Suprapubic skin (tissue), 4 donors: ENCODE data around the gene TMEM175. TPM values are rescaled to one million over a fixed set of nuclear protein-coding genes. Genes with fewer than 3 reads are reported as not detected.

Source experiments
- DNase-seq, 2 donors: peaks; one replicate each; pipeline ENCODE4 v3.0.0-alpha.2; 2019; ENCODE audit warnings: low spot score in 2 of 2
- H3K27ac ChIP-seq: fragments of 200-600 bp; sonication (generic); one replicate; pipeline ENCODE4 v1.5.1; 2019
- H3K27me3 ChIP-seq: fragments of 200-600 bp; sonication (generic); one replicate; pipeline ENCODE4 v1.5.1; 2019
- H3K36me3 ChIP-seq: fragments of 200-600 bp; sonication (generic); one replicate; pipeline ENCODE4 v1.5.1; 2019
- H3K4me1 ChIP-seq: fragments of 200-600 bp; sonication (generic); one replicate; pipeline ENCODE4 v1.5.1; 2019
- H3K4me3 ChIP-seq: fragments of 200-600 bp; sonication (generic); one replicate; pipeline ENCODE4 v1.5.1; 2019; ENCODE audit warnings: mild to moderate bottlenecking
- H3K9me3 ChIP-seq: fragments of 200-600 bp; sonication (generic); one replicate; pipeline ENCODE4 v1.5.1; 2019
- CTCF ChIP-seq, 2 donors: fragments of 200-600 bp in 1 of 2; fragments of 450-650 bp in 1 of 2; sonication (generic) in 1 of 2; IDR thresholded peaks; one replicate each; pipeline ENCODE4 v1.5.1; 2016 to 2019; ENCODE audit warnings: antibody characterized with exemption in 2 of 2, mild to moderate bottlenecking in 1 of 2, moderate library complexity in 1 of 2
- EP300 ChIP-seq: sonication (generic); formaldehyde crosslinking; IDR thresholded peaks from one replicate; pipeline ENCODE4 v1.6.1; 2017; ENCODE audit warnings: antibody characterized with exemption
- POLR2A ChIP-seq, 2 donors: fragments of 450-650 bp; IDR thresholded peaks; one replicate each; pipeline ENCODE4 v1.6.1; 2017; ENCODE audit warnings: antibody characterized with exemption in 2 of 2, mild to moderate bottlenecking in 2 of 2, moderate library complexity in 2 of 2
- POLR2AphosphoS5 ChIP-seq, 3 donors: sonication (generic); formaldehyde crosslinking; IDR thresholded peaks; one replicate each; pipeline ENCODE4 v1.6.1; 2017; ENCODE audit warnings: antibody characterized with exemption in 3 of 3
- WGBS: methylation state at CpG from one replicate; pipeline ENCODE4 v1.1.5; 2018; 5-methylcytosine and 5-hydroxymethylcytosine counted together
- total RNA-seq, 4 donors: library from RNA; depleted of rRNA; stranded (reverse); fragments of >200 nt; gene quantifications; one replicate each; pipeline ENCODE4 v1.1.0, GENCODE V29; 2016

TMEM175 gene
- total RNA-seq, 4 donors from 2014 or later = 41.1 to 98.3 (median 65.3) TPM

DNA sequence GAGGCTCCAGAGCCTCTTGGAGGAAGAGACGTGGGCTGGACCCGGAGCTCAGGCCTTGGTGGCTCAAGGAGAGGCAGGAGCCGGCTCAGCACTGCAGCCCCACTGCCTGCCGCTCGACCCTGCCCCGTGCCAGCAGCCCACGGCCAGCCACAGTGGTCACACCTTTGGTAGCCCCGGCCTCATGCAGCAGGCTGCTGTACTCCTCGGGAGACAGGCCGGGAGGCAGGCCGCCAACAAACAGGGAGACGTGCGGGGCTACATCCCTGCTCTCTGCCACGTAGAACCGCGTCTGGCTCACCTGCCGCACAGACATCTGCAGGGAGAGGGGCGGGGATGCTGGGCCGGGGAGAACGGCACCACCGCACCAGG is 33.5 kb downstream of the TMEM175 start:
- Histone ChIP-seq H3K27me3 (no peaks in the 10 kb centered on the region), H3K4me3 (no peak overlapping the region), H3K4me1 (peaks cover 22% of the 10 kb centered on the region), H3K27ac (no peak overlapping the region), H3K36me3 (peaks cover 42% of the 10 kb centered on the region), H3K9me3 (no peaks in the 10 kb centered on the region)
- DNase-seq = no peak
- TF ChIP-seq POLR2AphosphoS5 (IDR thresholded peaks at IDR 0.05) = no peak
- WGBS = 91% methylated on average over 11 of the region's 21 CpGs

DNA sequence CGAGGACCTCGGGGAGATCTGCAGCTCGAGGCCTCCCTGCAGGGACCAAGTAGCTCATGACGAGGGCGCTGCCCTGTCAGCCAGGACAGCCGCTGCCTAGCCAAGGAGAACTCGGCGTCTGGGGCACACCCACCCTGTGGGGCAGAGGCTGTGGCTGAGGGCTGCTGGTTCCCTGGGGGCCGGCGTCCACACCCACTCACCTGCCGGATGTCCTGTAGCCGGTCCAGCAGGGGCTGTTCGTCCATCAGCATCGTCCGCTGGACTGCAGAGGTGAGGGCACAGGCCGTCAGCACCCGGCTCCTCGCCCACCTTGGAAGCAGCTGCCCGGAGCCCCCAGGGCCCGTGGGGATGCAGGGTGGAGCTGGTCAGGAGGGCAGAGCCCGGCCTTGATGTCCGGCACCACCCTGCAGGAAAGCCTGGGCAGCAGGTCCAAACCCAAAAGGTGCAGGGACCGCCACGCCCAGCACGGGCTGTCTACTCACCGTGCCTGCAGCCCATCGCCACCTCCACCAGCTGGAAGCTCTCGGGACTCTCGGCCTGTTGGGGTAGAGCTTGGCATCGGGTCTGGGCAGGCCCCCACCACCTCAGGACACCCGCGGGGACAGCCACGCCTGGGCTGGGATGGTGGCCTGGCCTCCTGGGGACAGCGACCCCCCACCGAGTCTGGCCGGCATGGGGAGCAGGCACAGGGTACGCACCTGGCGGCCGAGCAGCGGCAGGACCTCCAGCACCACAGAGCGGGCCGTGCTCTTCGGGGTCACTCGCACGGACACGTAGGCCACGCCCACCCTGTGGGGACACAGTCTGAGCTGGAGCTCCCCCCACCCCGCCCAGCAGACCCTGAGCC is 34.2 kb downstream of the TMEM175 start:
- WGBS = 94% methylated on average over 8 of the region's 48 CpGs
- no peak overlapping the region for H3K4me3 ChIP-seq
- DNase-seq = no peak
- H3K27me3 ChIP-seq = no peaks in the 10 kb centered on the region
- H3K27ac ChIP-seq = no peak overlapping the region
- peaks cover 24% of the 10 kb centered on the region for H3K4me1 ChIP-seq
- H3K36me3 ChIP-seq = peaks cover 37% of the 10 kb centered on the region
- TF ChIP-seq EP300 (no peak), CTCF (IDR thresholded peaks at IDR 0.05) (no peak), POLR2A (IDR thresholded peaks at IDR 0.05) (no peak), POLR2AphosphoS5 (IDR thresholded peaks at IDR 0.05) (no peak)
- no peaks in the 10 kb centered on the region for H3K9me3 ChIP-seq

GRCh38 chr4:967113-968104 is 35.1 kb downstream of the TMEM175 start:
- Histone ChIP-seq H3K4me3 (no peak overlapping the region), H3K27ac (no peak overlapping the region), H3K9me3 (no peaks in the 10 kb centered on the region), H3K36me3 (peaks cover 28% of the 10 kb centered on the region), H3K27me3 (no peaks in the 10 kb centered on the region), H3K4me1 (peaks cover 25% of the 10 kb centered on the region)
- no peak for DNase-seq
- 59% methylated on average over 14 of the region's 76 CpGs for WGBS
- TF ChIP-seq POLR2AphosphoS5 (IDR thresholded peaks at IDR 0.05) (no peak), CTCF (IDR thresholded peaks at IDR 0.05) (no peak), POLR2A (IDR thresholded peaks at IDR 0.05) (no peak), EP300 (no peak)

GRCh38 chr4:968221-968620 is 36.0 kb downstream of the TMEM175 start:
- no CpG with 5 or more reads among the region's 24 CpGs for WGBS
- H3K9me3 ChIP-seq = no peaks in the 10 kb centered on the region
- H3K4me3 ChIP-seq = no peak overlapping the region
- H3K27ac ChIP-seq = no peak overlapping the region
- TF ChIP-seq POLR2AphosphoS5 (IDR thresholded peaks at IDR 0.05) (no peak), EP300 (no peak)
- H3K27me3 ChIP-seq = no peaks in the 10 kb centered on the region
- peaks cover 25% of the 10 kb centered on the region for H3K36me3 ChIP-seq
- no peak for DNase-seq
- peaks cover 29% of the 10 kb centered on the region for H3K4me1 ChIP-seq

DNA sequence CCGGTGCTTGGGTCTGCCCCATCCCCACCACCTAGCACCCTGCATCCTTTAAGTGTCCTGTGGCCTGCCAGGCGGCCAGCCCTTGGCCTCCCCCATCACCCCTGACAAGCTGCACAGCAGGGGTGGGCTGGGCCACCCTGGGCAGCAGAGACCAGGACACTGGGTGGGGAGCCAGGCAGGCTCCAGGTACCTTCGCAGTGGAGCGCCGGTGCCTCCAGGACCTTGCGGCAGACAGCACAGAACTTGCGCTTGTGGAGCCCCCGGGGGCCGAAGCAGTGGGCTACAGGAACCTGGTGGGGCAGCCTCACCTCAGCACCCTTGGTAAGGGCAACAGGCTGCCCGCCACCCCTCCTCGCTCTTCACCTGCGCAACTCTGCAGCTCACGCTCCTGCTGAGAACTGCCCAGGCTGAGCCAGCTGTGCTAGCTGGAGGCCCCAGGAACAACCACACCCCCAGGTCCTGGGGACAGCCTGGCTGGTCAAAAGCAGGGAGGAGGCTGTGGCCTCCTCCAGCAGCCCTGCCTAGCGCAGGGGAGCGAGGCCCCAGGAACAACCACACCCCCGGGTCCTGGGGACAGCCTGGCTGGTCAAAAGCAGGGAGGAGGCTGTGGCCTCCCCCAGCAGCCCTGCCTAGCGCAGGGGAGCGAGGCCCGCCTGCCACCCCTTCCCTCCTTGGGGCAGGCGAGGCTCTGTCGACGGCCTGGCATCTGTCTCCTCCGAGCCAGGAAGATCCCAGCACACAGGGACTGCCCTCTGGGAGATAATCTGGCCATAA is 36.5 kb downstream of the TMEM175 start:
- TF ChIP-seq POLR2A (IDR thresholded peaks at IDR 0.05) (no peak), CTCF (IDR thresholded peaks at IDR 0.05) (no peak), POLR2AphosphoS5 (IDR thresholded peaks at IDR 0.05) (no peak)
- Histone ChIP-seq H3K27me3 (no peaks in the 10 kb centered on the region), H3K36me3 (peaks cover 25% of the 10 kb centered on the region), H3K4me3 (no peak overlapping the region), H3K4me1 (peaks cover 32% of the 10 kb centered on the region), H3K9me3 (no peaks in the 10 kb centered on the region), H3K27ac (no peak overlapping the region)
- WGBS = 90% methylated on average over 6 of the region's 23 CpGs
- no peak for DNase-seq
